ENCODE results near the gene CATSPERE.

Gene CATSPERE

DNA sequence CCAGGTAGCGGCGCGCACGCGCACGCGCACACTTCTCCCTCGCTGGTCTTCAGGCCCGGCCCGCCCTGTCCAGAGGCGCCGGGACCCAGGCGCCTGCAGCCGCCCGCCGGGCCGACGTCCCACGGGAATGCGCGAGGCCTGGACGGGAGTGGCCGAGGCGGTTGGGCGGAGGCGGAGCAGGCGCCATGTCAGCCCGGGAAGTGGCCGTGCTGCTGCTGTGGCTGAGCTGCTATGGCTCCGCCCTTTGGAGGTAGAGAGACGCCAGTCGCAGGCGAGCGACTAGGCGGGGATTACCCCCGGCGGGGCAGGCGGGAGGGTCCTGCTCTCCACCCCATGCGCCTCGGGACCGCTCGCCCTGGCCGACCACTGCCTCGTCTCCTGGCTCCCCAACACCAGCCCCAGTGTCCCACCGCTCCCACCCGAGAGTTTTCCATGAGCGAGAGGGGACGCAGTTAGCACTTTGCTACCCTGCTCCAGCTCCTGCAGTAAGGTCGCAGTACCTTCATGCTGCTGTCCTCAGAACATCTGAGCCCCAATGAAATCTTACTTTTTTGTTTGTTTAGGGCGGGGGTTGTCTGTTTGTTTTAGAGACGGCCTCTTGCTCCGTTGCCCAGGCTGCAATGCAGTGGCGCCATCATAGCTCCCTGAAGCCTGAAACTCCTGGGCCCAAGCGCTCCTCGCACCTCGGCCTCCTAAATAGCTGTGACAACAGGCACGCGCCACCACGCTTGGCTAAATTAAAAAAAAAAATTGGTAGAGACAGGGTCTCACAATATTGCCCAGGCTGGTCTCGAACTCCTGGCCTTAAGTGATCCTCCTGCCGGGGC is at the start of gene CATSPERE:
Gene CATSPERE, plus strand, starts transcription at position 29 of the 827 bp plus-strand sequence. Its CDS starts 157 bp downstream, at position 186.
- no peak for DNase-seq

DNA sequence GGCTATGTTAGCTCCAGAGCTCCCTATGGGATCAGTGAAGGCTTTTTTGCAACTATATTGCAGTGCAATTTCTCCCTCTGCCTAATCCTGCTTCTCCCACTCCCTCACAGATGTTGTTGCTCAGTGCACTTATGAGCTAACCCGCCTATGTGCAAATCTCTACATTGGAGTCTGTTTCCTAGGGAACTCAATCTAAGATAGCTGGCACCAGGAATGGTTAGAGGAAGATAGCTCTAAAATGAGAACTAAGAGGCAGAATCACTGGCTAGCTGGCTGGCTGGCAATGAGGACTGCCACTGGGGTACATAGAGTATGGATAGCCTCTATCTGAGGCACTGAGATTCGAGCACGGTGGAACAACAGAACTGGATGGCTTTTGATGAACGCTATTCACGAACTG is 48.9 kb upstream of the CATSPERE start:
- no peak for DNase-seq

- DNase-seq = no peak
Observed at GRCh38 chr1:244413736-244414135, 47.3 kb upstream of the CATSPERE start.

- no peak for DNase-seq
Observed at GRCh38 chr1:244414543-244414942, 46.5 kb upstream of the CATSPERE start.

GRCh38 chr1:244419024-244419423 is 42.0 kb upstream of the CATSPERE start:
- DNase-seq = no peak

DNA sequence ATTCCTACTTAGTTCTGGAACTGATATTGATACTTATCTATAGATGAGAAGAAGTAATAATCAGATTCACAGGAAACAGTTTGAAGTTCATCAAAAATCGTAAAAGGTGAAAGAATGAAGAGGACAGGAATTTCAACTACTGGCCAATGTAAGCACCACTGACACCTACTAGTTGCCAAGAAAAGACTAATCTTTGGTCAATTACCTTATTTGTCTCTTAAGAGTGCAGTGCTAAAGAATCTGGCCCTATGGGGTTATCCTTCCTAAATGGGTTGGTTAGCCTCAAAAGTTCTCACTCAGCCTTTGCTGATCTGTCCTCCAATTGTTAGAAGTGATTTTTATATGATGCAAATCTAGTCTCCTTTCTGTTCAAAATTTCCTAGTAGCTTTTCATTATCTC is 38.9 kb upstream of the CATSPERE start:
- DNase-seq = no peak

- no peak for DNase-seq
Observed at GRCh38 chr1:244424649-244425334, 36.3 kb upstream of the CATSPERE start.

DNA sequence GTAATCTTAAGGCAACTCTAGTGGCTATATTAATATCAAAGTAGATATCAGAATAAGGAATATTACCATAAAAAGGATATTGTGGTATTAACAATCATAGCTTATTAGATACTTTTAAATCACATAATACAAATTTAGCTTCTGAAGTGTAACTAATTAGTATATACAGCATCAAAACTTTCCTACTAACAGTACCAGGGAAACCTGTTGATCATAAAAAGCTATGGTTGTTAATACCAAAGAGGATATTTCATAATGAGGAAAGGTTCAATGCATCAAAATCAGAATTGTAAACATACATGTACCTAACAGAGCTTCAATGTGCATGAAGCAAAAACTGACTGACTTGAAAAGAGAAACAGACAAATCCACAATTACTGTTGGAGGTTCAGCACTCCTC is 33.4 kb upstream of the CATSPERE start:
- DNase-seq = no peak

GRCh38 chr1:244429818-244430217 is 31.3 kb upstream of the CATSPERE start:
- no peak for DNase-seq

GRCh38 chr1:244431166-244431565 is 29.9 kb upstream of the CATSPERE start:
- DNase-seq = no peak

DNA sequence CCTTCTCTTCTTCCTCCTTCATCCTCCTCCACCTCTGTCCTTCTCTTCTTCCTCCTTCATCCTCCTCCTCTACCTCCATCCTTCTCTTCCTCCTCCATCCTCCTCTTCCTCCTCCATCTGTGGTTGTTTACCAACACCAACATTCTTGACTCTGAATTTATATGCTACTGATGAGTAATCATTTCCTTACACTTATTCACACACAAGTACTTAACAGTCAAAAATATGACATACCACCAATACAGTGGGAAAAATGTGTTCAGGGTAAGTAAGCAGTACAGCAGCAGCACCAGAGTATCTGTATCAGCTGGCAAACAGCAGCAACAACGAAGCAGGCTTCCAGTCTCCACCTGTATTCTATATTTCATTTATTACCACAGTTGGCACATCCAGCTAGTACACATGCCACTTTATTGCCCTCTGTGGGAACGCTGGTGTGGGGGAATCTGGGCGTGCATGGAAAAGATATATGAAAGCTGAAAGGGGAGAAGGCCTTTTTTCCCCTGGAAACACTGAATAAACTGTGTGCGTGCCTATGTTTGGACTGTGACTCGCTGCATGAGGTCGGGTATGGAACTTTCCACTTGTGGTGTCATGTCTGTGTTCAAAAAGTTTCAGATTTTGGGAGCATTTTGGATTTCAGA is 25.4 kb upstream of the CATSPERE start:
- DNase-seq = no peak

GRCh38 chr1:244436336-244437085 is 24.6 kb upstream of the CATSPERE start:
- DNase-seq = no peak

DNA sequence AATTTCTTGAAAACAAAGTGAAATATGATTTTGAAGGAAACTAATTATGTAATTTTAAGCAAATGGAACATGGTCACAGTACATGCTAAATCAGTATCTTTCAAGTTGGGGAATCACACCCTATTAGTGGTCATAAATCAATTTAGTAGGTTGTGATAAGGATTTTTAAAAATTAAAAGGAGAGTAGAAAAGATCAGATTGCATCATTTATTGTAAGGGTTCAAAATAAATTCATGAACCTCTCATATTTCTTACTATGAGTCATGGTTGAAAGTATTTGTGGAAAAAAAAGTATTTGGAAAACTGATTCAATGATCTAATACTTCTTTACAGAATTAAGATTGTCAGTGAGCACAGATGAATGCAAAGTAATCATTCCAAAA is 24.0 kb upstream of the CATSPERE start:
- DNase-seq = no peak

DNA sequence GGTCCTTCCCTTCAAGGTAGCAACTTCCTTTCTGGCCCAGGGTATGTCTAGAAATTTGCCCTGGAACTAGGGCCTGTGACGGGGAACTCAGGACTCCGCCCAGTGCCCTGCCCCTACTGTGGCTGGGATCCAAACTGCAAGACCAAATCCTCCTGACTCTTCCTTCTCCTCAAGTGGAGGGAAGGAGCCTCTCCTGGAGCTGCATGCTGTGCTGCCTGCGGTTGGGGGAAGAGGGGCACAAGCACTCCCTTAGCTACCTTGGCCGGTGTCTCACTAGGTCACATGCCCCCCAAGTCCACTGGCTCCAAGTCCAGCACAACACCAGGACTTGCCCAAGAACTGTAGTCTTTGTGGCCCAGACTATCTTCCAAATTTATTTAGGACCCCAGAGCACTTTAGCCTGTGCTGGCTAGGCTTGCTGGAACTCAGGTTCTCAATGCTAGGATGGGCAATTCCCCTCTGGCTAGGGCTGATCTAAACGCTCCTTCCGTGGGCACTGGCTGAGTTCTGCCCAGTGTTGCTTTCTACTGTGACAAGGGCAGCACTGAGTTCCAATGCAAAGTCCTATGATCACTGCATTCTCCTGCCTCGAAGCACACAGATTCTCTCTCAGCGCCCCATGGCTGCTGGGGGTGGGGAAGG is 21.6 kb upstream of the CATSPERE start:
- no peak for DNase-seq

GRCh38 chr1:244442850-244443249 is 18.2 kb upstream of the CATSPERE start:
- DNase-seq = no peak

GRCh38 chr1:244444854-244445253 is 16.2 kb upstream of the CATSPERE start:
- peak; percentile 25 for DNase-seq

DNA sequence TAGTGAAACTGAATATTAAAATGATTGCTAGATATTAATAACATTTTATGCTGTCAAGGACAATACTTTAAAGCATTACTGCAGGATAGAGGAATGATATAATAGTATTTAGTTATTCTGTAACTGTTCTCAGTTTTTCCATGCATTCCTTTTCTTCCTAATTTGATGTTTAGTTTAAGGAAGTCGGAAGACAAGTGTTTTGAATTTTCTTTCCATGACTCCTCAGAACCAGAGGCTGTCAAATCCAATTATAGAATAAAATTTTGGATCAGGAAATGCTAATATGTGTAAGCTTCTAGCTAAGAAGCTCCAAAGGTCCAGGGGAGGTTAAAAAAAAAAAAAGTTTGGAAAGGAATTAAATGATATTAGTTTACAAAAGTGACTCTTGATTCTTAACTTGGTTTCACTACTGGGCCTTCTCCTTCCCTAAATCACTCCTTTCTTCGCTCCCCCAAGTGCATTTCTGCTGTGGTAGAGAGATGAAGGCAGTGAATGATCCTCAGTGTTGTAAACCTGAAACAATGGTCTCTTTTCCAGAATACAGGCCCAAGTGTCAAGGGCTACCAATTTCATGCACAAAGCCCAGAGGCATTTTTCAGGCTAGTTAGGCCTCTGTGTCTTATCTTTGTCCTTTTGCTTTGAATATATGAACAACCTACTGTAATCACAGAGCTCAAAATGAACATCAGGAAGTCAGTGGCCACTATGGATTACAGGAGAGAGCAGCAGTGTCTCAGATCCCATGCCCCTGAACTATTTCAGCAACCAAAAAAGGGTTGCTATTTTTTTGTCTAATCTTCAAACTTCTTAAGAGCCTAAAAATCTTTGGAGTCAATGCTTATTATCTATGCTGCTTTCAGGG is 15.5 kb upstream of the CATSPERE start:
- no peak for DNase-seq

DNA sequence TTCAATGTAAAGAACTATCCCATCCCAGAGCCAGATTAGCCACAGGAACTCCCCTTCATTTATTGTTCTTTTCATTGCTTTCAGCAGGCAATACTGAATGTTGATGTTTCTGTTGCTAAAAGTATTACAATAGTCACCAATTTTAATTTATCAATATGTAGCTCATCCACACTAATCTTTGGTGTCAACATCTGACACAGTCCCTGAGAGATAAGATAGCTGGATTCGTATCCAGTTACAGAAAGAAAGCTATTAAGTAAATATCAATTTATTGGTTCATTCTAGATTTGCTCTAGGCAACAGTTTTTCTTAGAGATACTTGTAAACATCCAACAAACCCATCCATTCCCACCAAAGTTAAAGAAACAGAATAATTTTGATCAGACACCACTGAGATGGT is 14.0 kb upstream of the CATSPERE start:
- no peak for DNase-seq

DNA sequence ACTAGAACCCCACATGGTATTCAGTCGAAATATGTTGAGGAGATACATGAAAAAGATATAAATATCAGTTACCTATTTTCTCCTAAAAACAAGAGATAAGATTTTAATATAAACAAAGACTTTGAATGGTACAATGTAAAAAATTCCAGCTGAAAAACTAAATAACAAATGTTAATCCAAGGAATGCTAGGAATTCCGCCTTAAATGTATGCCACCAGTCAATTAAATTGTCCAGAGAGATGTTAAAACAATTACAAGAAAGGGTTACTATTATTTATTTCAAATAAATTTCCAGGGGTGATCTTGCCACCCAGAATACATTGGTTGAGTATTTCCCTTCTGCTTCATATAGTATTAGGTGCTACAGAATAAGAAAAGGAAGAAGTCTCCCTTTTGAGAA is 13.5 kb upstream of the CATSPERE start:
- no peak for DNase-seq

- DNase-seq = no peak
Observed at GRCh38 chr1:244448279-244449036, 12.6 kb upstream of the CATSPERE start.

Data from NCI-H1694 (cell line).